Measurements from ENCODE around the gene CASP8. TPM values are rescaled to one million over a fixed set of nuclear protein-coding genes. Genes with fewer than 3 reads are reported as not detected.
A peak's percentile ranks its signal among the peaks of the same experiment; 100 is the strongest.

Gene CASP8
- total and polyA plus RNA-seq, 9 of the 15 experiments (the other 6 are each of a cell fraction or from before 2014, with no cell fraction given): 10.2 to 31.4 (median 19.4) TPM

DNA sequence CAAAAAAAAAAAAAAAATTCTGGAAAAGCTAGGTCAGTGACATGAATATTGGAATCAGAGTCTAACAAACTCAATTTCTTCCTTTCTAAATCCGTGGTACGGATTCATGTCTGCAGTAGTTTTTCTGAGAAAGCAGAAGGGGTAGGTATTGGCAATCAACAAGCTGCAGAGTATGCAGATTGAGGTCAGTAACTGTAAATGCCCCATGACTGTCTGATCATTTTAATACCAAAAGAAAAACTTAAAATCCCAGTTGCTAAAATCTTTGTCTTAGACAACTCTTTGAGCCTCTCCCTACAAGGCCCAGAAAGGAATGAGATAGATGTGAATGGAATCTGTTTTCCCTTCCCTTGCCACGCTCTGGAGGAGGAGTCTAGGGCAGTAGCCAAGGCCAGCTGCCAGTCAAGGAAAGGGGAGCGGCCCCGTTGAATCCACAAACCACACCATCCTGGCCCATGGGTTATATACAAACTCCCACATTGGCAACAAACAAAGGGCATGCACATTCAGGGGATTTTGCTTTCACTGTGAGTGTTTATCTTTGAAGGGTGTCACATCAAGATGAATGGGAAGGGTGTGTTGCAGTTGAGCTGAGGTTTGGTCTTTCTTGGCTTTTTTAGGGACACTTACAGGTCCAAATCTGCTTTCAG, 6.1 kb upstream of the CASP8 start (continued):
- TF ChIP-seq, protein P1, sequence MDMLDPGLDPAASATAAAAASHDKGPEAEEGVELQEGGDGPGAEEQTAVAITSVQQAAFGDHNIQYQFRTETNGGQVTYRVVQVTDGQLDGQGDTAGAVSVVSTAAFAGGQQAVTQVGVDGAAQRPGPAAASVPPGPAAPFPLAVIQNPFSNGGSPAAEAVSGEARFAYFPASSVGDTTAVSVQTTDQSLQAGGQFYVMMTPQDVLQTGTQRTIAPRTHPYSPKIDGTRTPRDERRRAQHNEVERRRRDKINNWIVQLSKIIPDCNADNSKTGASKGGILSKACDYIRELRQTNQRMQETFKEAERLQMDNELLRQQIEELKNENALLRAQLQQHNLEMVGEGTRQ (CRISPR knock-in tag; IDR thresholded peaks at IDR 0.05): no peak
- TF ChIP-seq MCM3 (IDR thresholded peaks at IDR 0.05) (no peak), CBX5 (IDR thresholded peaks at IDR 0.05; ENCODE audit: borderline replicate concordance, low read depth) (no peak), MTA2 (IDR thresholded peaks at IDR 0.05; ENCODE audit: low read depth) (no peak), ZNF197 (CRISPR knock-in tag; IDR thresholded peaks at IDR 0.05; ENCODE audit: low read depth) (no peak), SREBF1 (IDR thresholded peaks at IDR 0.05; ENCODE audit: borderline replicate concordance, low read depth, low read length) (no peak), ZNF77 (CRISPR knock-in tag; IDR thresholded peaks at IDR 0.05) (no peak), SNRNP70 (optimal IDR thresholded peaks at IDR 0.05; ENCODE audit: low read depth, low read length) (no peak), ZNF347 (CRISPR knock-in tag; IDR thresholded peaks at IDR 0.05; ENCODE audit: low read depth) (no peak), ARHGAP35 (IDR thresholded peaks at IDR 0.05; ENCODE audit: partially characterized antibody) (no peak), CHD2 (IDR thresholded peaks at IDR 0.05; ENCODE audit: low read depth, low read length) (no peak), FOSL1 (tag; conservative IDR thresholded peaks at IDR 0.05) (no peak), NFXL1 (CRISPR knock-in tag; IDR thresholded peaks at IDR 0.05) (no peak), MAFF (IDR thresholded peaks at IDR 0.05; ENCODE audit: low read length) (no peak), ZNF232 (CRISPR knock-in tag; IDR thresholded peaks at IDR 0.05) (no peak), ZC3H4 (CRISPR knock-in tag; IDR thresholded peaks at IDR 0.05; ENCODE audit: borderline replicate concordance) (no peak), GABPB2 (CRISPR knock-in tag; conservative IDR thresholded peaks at IDR 0.05) (no peak), ZNF830 (CRISPR knock-in tag; IDR thresholded peaks at IDR 0.05) (no peak), KDM1A (IDR thresholded peaks at IDR 0.05) (no peak), SIX5 (IDR thresholded peaks at IDR 0.05; ENCODE audit: borderline replicate concordance in 1 of 2, insufficient read depth in 1 of 2, low read depth in 1 of 2, low read length in 2 of 2) (no peak), SMAD4 (CRISPR knock-in tag; conservative IDR thresholded peaks at IDR 0.05) (no peak), EGR1 (conservative IDR thresholded peaks at IDR 0.05) (no peak)
- TF ChIP-seq, protein P2, sequence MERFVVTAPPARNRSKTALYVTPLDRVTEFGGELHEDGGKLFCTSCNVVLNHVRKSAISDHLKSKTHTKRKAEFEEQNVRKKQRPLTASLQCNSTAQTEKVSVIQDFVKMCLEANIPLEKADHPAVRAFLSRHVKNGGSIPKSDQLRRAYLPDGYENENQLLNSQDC (CRISPR knock-in tag; IDR thresholded peaks at IDR 0.05): no peak
- TF ChIP-seq, protein P3, sequence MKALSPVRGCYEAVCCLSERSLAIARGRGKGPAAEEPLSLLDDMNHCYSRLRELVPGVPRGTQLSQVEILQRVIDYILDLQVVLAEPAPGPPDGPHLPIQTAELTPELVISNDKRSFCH (CRISPR knock-in tag; IDR thresholded peaks at IDR 0.05): no peak
- TF ChIP-seq, protein P3 (tag; IDR thresholded peaks at IDR 0.05): no peak
- TF ChIP-seq, protein P4, sequence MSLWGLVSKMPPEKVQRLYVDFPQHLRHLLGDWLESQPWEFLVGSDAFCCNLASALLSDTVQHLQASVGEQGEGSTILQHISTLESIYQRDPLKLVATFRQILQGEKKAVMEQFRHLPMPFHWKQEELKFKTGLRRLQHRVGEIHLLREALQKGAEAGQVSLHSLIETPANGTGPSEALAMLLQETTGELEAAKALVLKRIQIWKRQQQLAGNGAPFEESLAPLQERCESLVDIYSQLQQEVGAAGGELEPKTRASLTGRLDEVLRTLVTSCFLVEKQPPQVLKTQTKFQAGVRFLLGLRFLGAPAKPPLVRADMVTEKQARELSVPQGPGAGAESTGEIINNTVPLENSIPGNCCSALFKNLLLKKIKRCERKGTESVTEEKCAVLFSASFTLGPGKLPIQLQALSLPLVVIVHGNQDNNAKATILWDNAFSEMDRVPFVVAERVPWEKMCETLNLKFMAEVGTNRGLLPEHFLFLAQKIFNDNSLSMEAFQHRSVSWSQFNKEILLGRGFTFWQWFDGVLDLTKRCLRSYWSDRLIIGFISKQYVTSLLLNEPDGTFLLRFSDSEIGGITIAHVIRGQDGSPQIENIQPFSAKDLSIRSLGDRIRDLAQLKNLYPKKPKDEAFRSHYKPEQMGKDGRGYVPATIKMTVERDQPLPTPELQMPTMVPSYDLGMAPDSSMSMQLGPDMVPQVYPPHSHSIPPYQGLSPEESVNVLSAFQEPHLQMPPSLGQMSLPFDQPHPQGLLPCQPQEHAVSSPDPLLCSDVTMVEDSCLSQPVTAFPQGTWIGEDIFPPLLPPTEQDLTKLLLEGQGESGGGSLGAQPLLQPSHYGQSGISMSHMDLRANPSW (CRISPR knock-in tag; IDR thresholded peaks at IDR 0.05): no peak
- TF ChIP-seq, protein P5, sequence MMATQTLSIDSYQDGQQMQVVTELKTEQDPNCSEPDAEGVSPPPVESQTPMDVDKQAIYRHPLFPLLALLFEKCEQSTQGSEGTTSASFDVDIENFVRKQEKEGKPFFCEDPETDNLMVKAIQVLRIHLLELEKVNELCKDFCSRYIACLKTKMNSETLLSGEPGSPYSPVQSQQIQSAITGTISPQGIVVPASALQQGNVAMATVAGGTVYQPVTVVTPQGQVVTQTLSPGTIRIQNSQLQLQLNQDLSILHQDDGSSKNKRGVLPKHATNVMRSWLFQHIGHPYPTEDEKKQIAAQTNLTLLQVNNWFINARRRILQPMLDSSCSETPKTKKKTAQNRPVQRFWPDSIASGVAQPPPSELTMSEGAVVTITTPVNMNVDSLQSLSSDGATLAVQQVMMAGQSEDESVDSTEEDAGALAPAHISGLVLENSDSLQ (IDR thresholded peaks at IDR 0.05): peak; percentile 83
